Smooth muscle cell (in vitro differentiated cells): ENCODE data around the gene CALHM3. TPM values are rescaled to one million over a fixed set of nuclear protein-coding genes. Genes with fewer than 3 reads are reported as not detected.

Experiments used
- DNase-seq: peaks from one replicate; lab custom pipeline; 2025; ENCODE audit not compliant: unreplicated experiment; lab: John Stamatoyannopoulos, UW
- H2AFZ ChIP-seq: fragments of 200-600 bp; sonication (generic); 2 replicates; pipeline ENCODE4 v1.6.0; 2016; ENCODE audit warnings: antibody characterized with exemption, low read depth, mild to moderate bottlenecking
- H3F3A ChIP-seq: fragments of 200-600 bp; sonication (generic); 2 replicates; pipeline ENCODE4 v1.6.0; 2017; ENCODE audit warnings: antibody characterized with exemption, low read depth
- H3K27ac ChIP-seq: fragments of 200-600 bp; sonication (generic); 2 replicates; pipeline ENCODE4 v1.5.1; 2016; ENCODE audit warnings: low read depth, mild to moderate bottlenecking
- H3K27me3 ChIP-seq: fragments of 200-600 bp; sonication (generic); 2 replicates; pipeline ENCODE4 v1.6.1; 2016; ENCODE audit warnings: low read depth, mild to moderate bottlenecking
- H3K36me3 ChIP-seq: fragments of 200-600 bp; sonication (generic); 2 replicates; pipeline ENCODE4 v1.5.1; 2016; ENCODE audit warnings: low read depth
- H3K4me1 ChIP-seq: fragments of 200-600 bp; sonication (generic); 2 replicates; pipeline ENCODE4 v1.5.1; 2016; ENCODE audit warnings: low read depth
- H3K4me2 ChIP-seq: fragments of 200-600 bp; sonication (generic); 2 replicates; pipeline ENCODE4 v1.6.0; 2016; ENCODE audit warnings: mild to moderate bottlenecking
- H3K4me3 ChIP-seq: fragments of 200-600 bp; sonication (generic); 2 replicates; pipeline ENCODE4 v1.5.1; 2016; ENCODE audit warnings: mild to moderate bottlenecking
- H3K79me2 ChIP-seq: fragments of 200-600 bp; sonication (generic); 2 replicates; pipeline ENCODE4 v1.6.0; 2016; ENCODE audit warnings: low read depth, mild to moderate bottlenecking
- H3K9ac ChIP-seq: fragments of 200-600 bp; sonication (generic); 2 replicates; pipeline ENCODE4 v1.6.0; 2016; ENCODE audit warnings: low read depth
- H3K9me3 ChIP-seq: fragments of 200-600 bp; sonication (generic); replicated peaks from 2 replicates; pipeline ENCODE4 v1.5.1; 2016; ENCODE audit warnings: low read depth
- H4K20me1 ChIP-seq: fragments of 200-600 bp; sonication (generic); 2 replicates; pipeline ENCODE4 v1.6.0; 2016; ENCODE audit warnings: low read depth
- WGBS: methylation state at CpG from one replicate; pipeline ENCODE4 v1.1.7; 2016; ENCODE audit warnings: low lambda C conversion rate; 5-methylcytosine and 5-hydroxymethylcytosine counted together
- polyA plus RNA-seq: library from polyadenylated mRNA; unstranded; fragments of >200 nt; fragmentation: Nextera tagmentation; extraction: Ambion mirVana; gene quantifications from 2 replicates; pipeline ENCODE4 v1.2.1, GENCODE V29; 2016
- total RNA-seq: library from RNA; depleted of rRNA; stranded (reverse); fragments of >200 nt; gene quantifications from 2 replicates; pipeline ENCODE4 v1.2.3, GENCODE V29; 2014
- TF ChIP-seq, protein P1 (sequence below): fragments of 200-600 bp; sonication (generic); IDR thresholded peaks from 2 replicates; pipeline ENCODE4 v1.5.1; 2017; ENCODE audit warnings: borderline replicate concordance, mild to moderate bottlenecking, antibody characterized with exemption; ENCODE audit not compliant: insufficient read depth, poor library complexity, severe bottlenecking

The CALHM3 gene
- total and polyA plus RNA-seq, 2 experiments from 2014 or later: not detected

DNA sequence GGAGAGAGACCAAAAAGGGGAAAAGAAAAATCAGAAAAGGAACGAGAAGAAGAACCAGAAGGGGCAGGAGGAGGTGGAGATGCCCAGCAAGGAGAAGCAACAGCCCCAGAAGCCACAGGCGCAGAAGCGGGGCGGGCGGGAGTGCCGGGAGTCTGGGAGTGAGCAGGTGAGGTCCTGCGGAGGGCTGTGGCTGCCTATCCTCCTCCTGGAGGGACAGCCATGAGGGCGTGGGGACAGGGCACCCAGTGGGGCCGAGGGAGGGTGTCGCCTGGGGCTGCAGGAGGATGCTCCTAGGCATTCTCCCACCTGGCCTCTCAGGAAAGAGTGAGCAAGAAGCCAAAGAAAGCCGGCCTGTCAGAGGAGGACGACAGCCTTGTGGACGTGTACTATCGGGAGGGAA, 38.6 kb downstream of the CALHM3 start:
- H3K4me3 ChIP-seq: no peak overlapping the region
- no peak overlapping the region for H3K4me2 ChIP-seq
- H3K27ac ChIP-seq: no peak overlapping the region
- no peaks in the 10 kb centered on the region for H3K27me3 ChIP-seq
- no peaks in the 10 kb centered on the region for H3K4me1 ChIP-seq
- DNase-seq: no peak
- no peak overlapping the region for H3K9ac ChIP-seq
- TF ChIP-seq, protein P1, sequence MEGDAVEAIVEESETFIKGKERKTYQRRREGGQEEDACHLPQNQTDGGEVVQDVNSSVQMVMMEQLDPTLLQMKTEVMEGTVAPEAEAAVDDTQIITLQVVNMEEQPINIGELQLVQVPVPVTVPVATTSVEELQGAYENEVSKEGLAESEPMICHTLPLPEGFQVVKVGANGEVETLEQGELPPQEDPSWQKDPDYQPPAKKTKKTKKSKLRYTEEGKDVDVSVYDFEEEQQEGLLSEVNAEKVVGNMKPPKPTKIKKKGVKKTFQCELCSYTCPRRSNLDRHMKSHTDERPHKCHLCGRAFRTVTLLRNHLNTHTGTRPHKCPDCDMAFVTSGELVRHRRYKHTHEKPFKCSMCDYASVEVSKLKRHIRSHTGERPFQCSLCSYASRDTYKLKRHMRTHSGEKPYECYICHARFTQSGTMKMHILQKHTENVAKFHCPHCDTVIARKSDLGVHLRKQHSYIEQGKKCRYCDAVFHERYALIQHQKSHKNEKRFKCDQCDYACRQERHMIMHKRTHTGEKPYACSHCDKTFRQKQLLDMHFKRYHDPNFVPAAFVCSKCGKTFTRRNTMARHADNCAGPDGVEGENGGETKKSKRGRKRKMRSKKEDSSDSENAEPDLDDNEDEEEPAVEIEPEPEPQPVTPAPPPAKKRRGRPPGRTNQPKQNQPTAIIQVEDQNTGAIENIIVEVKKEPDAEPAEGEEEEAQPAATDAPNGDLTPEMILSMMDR: no peak
- H2AFZ ChIP-seq: no peak overlapping the region
- peaks cover 6% of the 10 kb centered on the region for H3F3A ChIP-seq
- no peaks in the 10 kb centered on the region for H3K79me2 ChIP-seq
- WGBS: 98% methylated on average over 14 of the region's 14 CpGs
- H3K36me3 ChIP-seq: peaks cover 7% of the 10 kb centered on the region
- peaks cover 3% of the 10 kb centered on the region for H4K20me1 ChIP-seq
- no peaks in the 10 kb centered on the region for H3K9me3 ChIP-seq

DNA sequence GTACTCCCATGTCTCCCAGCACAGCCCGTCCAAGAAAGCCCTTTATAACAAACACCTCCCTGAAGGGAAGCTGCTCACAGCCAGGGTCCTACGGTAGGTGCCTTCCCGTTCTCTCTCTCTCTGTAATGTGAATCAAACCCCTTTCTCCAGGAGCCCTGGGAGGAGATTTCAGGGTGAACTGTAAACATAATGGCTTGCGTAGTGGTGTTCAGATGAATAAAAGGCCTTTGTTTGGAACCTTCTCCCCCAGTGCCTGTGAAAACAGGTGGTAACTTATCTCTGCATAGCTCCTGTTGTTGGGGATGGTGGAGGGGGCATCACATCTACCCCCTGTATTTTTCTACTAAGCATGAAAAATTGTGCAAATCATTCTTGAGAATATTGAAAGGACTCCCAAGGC, 39.3 kb downstream of the CALHM3 start:
- TF ChIP-seq, protein P1: no peak
- Histone ChIP-seq H3K27me3 (no peaks in the 10 kb centered on the region), H3K36me3 (peaks cover 8% of the 10 kb centered on the region), H3K9ac (no peak overlapping the region), H2AFZ (no peak overlapping the region), H3K4me2 (no peak overlapping the region), H3K27ac (no peak overlapping the region), H3K4me1 (no peaks in the 10 kb centered on the region), H3K9me3 (no peaks in the 10 kb centered on the region), H3K79me2 (no peaks in the 10 kb centered on the region), H4K20me1 (peaks cover 3% of the 10 kb centered on the region), H3K4me3 (no peak overlapping the region), H3F3A (peaks cover 6% of the 10 kb centered on the region)
- no peak for DNase-seq
- over 99% methylated on average over 4 of the region's 4 CpGs for WGBS

DNA sequence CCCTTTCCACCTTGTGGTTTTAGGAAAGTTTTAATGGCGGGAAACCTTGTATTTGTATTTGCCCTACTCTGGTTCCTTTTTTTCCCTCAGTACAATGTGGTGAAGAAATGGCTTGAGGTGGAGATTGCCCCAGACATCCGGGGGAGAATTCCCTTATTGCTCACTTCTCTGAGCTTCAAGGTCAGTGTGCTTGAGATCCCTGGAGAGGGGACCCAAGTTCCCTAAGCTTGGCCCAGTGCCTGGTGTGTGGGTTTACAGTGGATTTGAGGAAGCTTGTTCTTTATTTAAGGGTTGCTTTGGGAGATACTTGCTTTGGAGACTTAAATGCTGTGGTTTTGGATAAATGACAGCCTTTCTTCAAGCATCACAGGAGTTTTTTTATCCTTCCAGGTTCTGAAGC, 45.2 kb downstream of the CALHM3 start:
- Histone ChIP-seq H3K4me2 (no peak overlapping the region), H3K4me1 (no peaks in the 10 kb centered on the region), H3K79me2 (no peaks in the 10 kb centered on the region), H3F3A (no peaks in the 10 kb centered on the region), H2AFZ (no peak overlapping the region), H3K36me3 (peaks cover 23% of the 10 kb centered on the region), H3K9ac (no peak overlapping the region), H3K27ac (no peak overlapping the region), H4K20me1 (peaks cover 3% of the 10 kb centered on the region), H3K4me3 (no peak overlapping the region), H3K9me3 (no peaks in the 10 kb centered on the region), H3K27me3 (no peaks in the 10 kb centered on the region)
- no peak for DNase-seq
- TF ChIP-seq, protein P1: no peak
- 96% methylated on average over 2 of the region's 2 CpGs for WGBS

DNA sequence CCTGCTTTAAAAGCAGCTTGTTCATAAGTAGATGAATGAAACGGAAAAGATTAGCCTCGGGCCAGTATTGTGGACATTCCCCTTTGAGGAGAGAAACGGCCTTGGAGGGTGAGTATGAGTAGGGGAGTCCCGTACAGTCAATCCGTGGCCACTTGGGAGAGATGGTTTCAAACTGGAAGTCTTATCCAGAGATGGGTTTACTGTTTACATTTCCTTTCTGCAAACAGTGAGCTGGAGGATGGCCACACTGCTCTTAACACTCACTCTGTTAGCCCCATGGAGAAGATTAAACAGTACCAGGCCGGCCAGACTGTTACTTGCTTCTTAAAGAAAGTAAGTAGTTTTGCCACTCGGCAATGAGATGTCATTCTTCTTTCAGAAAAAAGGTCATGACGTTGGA, 47.1 kb downstream of the CALHM3 start:
- no peaks in the 10 kb centered on the region for H3K9me3 ChIP-seq
- H3K36me3 ChIP-seq: peaks cover 28% of the 10 kb centered on the region
- H3K27ac ChIP-seq: no peak overlapping the region
- TF ChIP-seq, protein P1: no peak
- no peak for DNase-seq
- no peak overlapping the region for H3K4me3 ChIP-seq
- no peaks in the 10 kb centered on the region for H3K4me1 ChIP-seq
- no peak overlapping the region for H2AFZ ChIP-seq
- no peak overlapping the region for H3K9ac ChIP-seq
- peaks cover under 1% of the 10 kb centered on the region for H4K20me1 ChIP-seq
- no peaks in the 10 kb centered on the region for H3K79me2 ChIP-seq
- 87% methylated on average over 8 of the region's 8 CpGs for WGBS
- no peak overlapping the region for H3K4me2 ChIP-seq
- H3F3A ChIP-seq: no peaks in the 10 kb centered on the region
- no peaks in the 10 kb centered on the region for H3K27me3 ChIP-seq
